Mesenchymal stem cell (in vitro differentiated cells and primary cell): ENCODE results near the gene ANKS6.

Experiments used
- DNase-seq: peaks from one replicate; pipeline ENCODE4 v3.0.0-alpha.2; 2013
- H2AFZ ChIP-seq: one replicate; pipeline ENCODE4 v1.6.1; 2013; ENCODE audit warnings: low read depth, mild to moderate bottlenecking, control low read depth, inconsistent platforms, low read length, moderate library complexity
- H2AK5ac ChIP-seq: 2 replicates; pipeline ENCODE4 v1.6.1; 2013; ENCODE audit warnings: low read length, moderate library complexity, mild to moderate bottlenecking, inconsistent platforms; ENCODE audit not compliant: severe bottlenecking
- H2BK120ac ChIP-seq: one replicate; pipeline ENCODE4 v1.6.1; 2013; ENCODE audit warnings: low read depth, mild to moderate bottlenecking, inconsistent platforms, low read length, moderate library complexity
- H2BK12ac ChIP-seq, 2 experiments: one replicate each; pipeline ENCODE4 v1.6.1; 2013; ENCODE audit warnings: inconsistent platforms in 2 of 2, low read length in 2 of 2, mild to moderate bottlenecking in 2 of 2, moderate library complexity in 2 of 2, control low read depth in 1 of 2
- H2BK15ac ChIP-seq: one replicate; pipeline ENCODE4 v1.6.1; 2013; ENCODE audit warnings: mild to moderate bottlenecking, low read depth, inconsistent platforms; ENCODE audit not compliant: poor library complexity, severe bottlenecking
- H2BK5ac ChIP-seq: 2 replicates; pipeline ENCODE4 v1.6.1; 2013; ENCODE audit warnings: low read depth, mild to moderate bottlenecking, low read length, control low read depth, inconsistent platforms; ENCODE audit not compliant: poor library complexity, severe bottlenecking
- H3K14ac ChIP-seq, 2 experiments: one replicate each; pipeline ENCODE4 v1.6.1; 2013; ENCODE audit warnings: inconsistent platforms in 2 of 2, low read length in 2 of 2, control low read depth in 1 of 2, mild to moderate bottlenecking in 1 of 2, moderate library complexity in 1 of 2
- H3K18ac ChIP-seq, 2 experiments: one replicate each; pipeline ENCODE4 v1.6.1; 2013; ENCODE audit warnings: inconsistent platforms in 2 of 2, low read length in 2 of 2, control low read depth in 1 of 2, low read depth in 1 of 2, mild to moderate bottlenecking in 1 of 2
- H3K23ac ChIP-seq, 2 experiments: one replicate each; pipeline ENCODE4 v1.6.1; 2013; ENCODE audit warnings: inconsistent platforms in 2 of 2, low read length in 2 of 2, mild to moderate bottlenecking in 2 of 2, moderate library complexity in 2 of 2, control low read depth in 1 of 2
- H3K27ac ChIP-seq: 2 replicates; pipeline ENCODE4 v1.5.1; 2013; ENCODE audit warnings: mild to moderate bottlenecking, moderate library complexity, low read length, control low read depth, inconsistent platforms; ENCODE audit not compliant: poor library complexity, severe bottlenecking
- H3K27me3 ChIP-seq, 2 experiments: 2 replicates each; pipeline versions ENCODE4 v1.6.1 to v1.7.0; 2013; ENCODE audit warnings: low read length in 2 of 2, mild to moderate bottlenecking in 2 of 2, moderate library complexity in 2 of 2, control low read depth in 1 of 2, inconsistent platforms in 1 of 2; ENCODE audit not compliant: control insufficient read depth in 1 of 2, insufficient read depth in 1 of 2
- H3K36me3 ChIP-seq, 2 experiments: 2 replicates each; pipeline versions ENCODE4 v1.6.1 to v1.7.0; 2013; ENCODE audit warnings: low read length in 2 of 2, control low read depth in 1 of 2, inconsistent platforms in 1 of 2, low read depth in 1 of 2, mild to moderate bottlenecking in 1 of 2; ENCODE audit not compliant: insufficient read depth in 2 of 2, control insufficient read depth in 1 of 2
- H3K4ac ChIP-seq, 2 experiments: one replicate each; pipeline ENCODE4 v1.6.1; 2013; ENCODE audit warnings: inconsistent platforms in 2 of 2, low read length in 2 of 2, mild to moderate bottlenecking in 2 of 2, moderate library complexity in 2 of 2, control low read depth in 1 of 2, low read depth in 1 of 2
- H3K4me1 ChIP-seq: 2 replicates; pipeline ENCODE4 v1.6.1; 2013; ENCODE audit warnings: low read depth, low read length, control low read depth; ENCODE audit not compliant: control insufficient read depth, insufficient read depth
- H3K4me2 ChIP-seq: 2 replicates; pipeline ENCODE4 v1.6.1; 2013; ENCODE audit warnings: low read length, mild to moderate bottlenecking, inconsistent platforms; ENCODE audit not compliant: poor library complexity, severe bottlenecking
- H3K4me3 ChIP-seq, 2 experiments: 2 replicates each; pipeline versions ENCODE4 v1.5.1 to v1.7.0; 2013; ENCODE audit warnings: low read length in 2 of 2, mild to moderate bottlenecking in 2 of 2, control low read depth in 1 of 2, low read depth in 1 of 2; ENCODE audit not compliant: insufficient read depth in 1 of 2
- H3K79me1 ChIP-seq: replicated peaks from 2 replicates; pipeline ENCODE4 v1.6.1; 2013; ENCODE audit warnings: mild to moderate bottlenecking, control low read depth, low read length, inconsistent platforms; ENCODE audit not compliant: poor library complexity, severe bottlenecking
- H3K9ac ChIP-seq: 2 replicates; pipeline ENCODE4 v1.7.0; 2013; ENCODE audit warnings: mild to moderate bottlenecking, low read length, moderate library complexity
- H3K9me3 ChIP-seq: 2 replicates; pipeline ENCODE4 v1.7.0; 2013; ENCODE audit warnings: mild to moderate bottlenecking, low read length; ENCODE audit not compliant: control insufficient read depth
- H4K8ac ChIP-seq: one replicate; pipeline ENCODE4 v1.6.1; 2013; ENCODE audit warnings: inconsistent platforms, mild to moderate bottlenecking, low read length, moderate library complexity
- H4K91ac ChIP-seq: one replicate; pipeline ENCODE4 v1.6.1; 2013; ENCODE audit warnings: mild to moderate bottlenecking, low read length, inconsistent platforms
- WGBS: methylation state at CpG from one replicate; pipeline ENCODE4 v1.1.7; 2013; ENCODE audit warnings: mixed read lengths; 5-methylcytosine and 5-hydroxymethylcytosine counted together

The ANKS6 gene

DNA sequence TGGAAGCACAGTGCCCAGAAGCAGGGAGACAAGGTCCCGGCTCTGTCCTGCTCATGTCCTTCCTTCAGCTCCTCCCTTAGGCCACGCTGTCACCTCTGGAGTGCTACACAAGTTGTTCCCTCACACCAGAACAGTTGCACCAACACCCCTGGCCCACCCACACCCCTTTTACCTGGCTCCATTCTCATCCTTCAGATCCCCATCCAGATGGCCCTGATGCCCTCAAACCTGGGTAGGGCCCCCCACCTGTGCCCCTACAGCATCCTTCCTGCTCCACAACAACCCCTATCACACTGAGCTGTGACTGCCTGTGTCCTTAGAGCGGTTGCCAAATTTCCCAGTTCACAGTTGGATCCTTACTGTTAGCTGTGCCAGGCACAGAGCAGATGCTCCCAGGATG is 29.2 kb downstream of the ANKS6 start:
- Histone ChIP-seq H3K18ac (no peak overlapping the region), H2AK5ac (no peak overlapping the region), H2BK15ac (no peak overlapping the region), H2BK5ac (no peak overlapping the region), H2BK120ac (no peak overlapping the region), H3K9ac (no peak overlapping the region), H4K91ac (no peak overlapping the region), H4K8ac (no peak overlapping the region), H3K4ac (no peak overlapping the region), H2AFZ (no peak overlapping the region), H3K14ac (no peak overlapping the region), H3K27me3 (no peaks in the 10 kb centered on the region), H3K4me1 (no peaks in the 10 kb centered on the region), H3K36me3 (peaks cover 38 to 88% of the 10 kb centered on the region in 2 experiments), H3K4me2 (no peak overlapping the region), H3K9me3 (peaks cover 11% of the 10 kb centered on the region), H3K79me1 (no peaks in the 10 kb centered on the region), H3K23ac (no peak overlapping the region), H3K4me3 (no peak overlapping the region), H3K27ac (no peak overlapping the region), H2BK12ac (no peak overlapping the region)
- no peak for DNase-seq
- WGBS: 93% methylated on average over 3 of the region's 3 CpGs

DNA sequence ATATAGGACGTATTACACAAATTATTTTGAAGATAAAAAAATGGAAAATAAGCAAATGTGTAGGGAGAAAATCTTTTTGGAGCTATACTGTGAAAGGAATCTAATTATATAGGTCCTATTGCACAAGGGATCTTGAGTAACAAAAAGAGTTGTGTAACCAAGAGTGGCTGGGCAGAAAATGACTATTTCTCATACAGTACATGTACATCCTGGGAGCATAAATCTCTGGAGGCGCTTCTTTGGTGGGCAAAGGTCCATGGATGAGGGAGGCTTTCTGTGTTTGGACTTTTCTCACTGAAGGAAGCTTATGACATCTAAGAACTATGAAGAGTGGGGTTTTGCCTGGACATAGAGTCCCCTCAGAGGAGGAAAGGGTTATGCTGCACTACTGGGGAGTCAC is 29.8 kb downstream of the ANKS6 start:
- Histone ChIP-seq H3K4ac (no peak overlapping the region), H2AFZ (no peak overlapping the region), H3K9ac (no peak overlapping the region), H3K18ac (no peak overlapping the region), H2AK5ac (no peak overlapping the region), H3K4me2 (no peak overlapping the region), H3K79me1 (no peaks in the 10 kb centered on the region), H3K14ac (no peak overlapping the region), H2BK12ac (no peak overlapping the region), H3K4me1 (no peaks in the 10 kb centered on the region), H3K9me3 (peaks cover 11% of the 10 kb centered on the region), H4K91ac (no peak overlapping the region), H3K27me3 (no peaks in the 10 kb centered on the region), H4K8ac (no peak overlapping the region), H3K36me3 (peaks cover 32 to 84% of the 10 kb centered on the region in 2 experiments), H3K23ac (no peak overlapping the region), H2BK15ac (no peak overlapping the region), H3K4me3 (no peak overlapping the region), H2BK120ac (no peak overlapping the region), H3K27ac (no peak overlapping the region), H2BK5ac (no peak overlapping the region)
- DNase-seq: peak; percentile 8
- WGBS: 92% methylated on average over 2 of the region's 2 CpGs

DNA sequence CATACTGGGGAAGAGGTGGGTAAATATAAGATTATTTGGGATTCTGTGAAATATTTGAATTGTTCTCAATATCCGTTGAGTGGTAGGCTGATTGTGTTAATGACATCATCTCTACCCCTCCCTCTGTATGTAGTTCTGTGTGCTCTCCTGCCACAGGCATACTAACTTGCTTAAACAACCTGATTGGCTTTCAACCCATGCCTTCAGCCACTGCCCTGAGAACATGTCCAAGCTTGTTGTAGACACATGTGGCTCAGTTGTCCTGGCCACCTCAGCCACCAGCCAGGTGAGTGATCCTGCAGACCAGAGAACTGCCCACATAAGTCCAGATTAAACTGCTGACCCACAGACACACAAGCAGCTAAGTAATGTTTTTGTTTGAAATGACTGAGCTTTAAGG is 31.1 kb downstream of the ANKS6 start:
- Histone ChIP-seq H2BK120ac (no peak overlapping the region), H3K18ac (no peak overlapping the region), H2AFZ (no peak overlapping the region), H3K23ac (no peak overlapping the region), H3K9ac (no peak overlapping the region), H2BK15ac (no peak overlapping the region), H3K27me3 (no peaks in the 10 kb centered on the region), H3K4ac (no peak overlapping the region), H4K91ac (no peak overlapping the region), H3K14ac (no peak overlapping the region), H3K9me3 (peaks cover 11% of the 10 kb centered on the region), H4K8ac (no peak overlapping the region), H2BK12ac (no peak overlapping the region), H3K27ac (no peak overlapping the region), H3K36me3 (peaks cover 22 to 84% of the 10 kb centered on the region in 2 experiments), H3K4me1 (no peaks in the 10 kb centered on the region), H3K4me2 (no peak overlapping the region), H2BK5ac (no peak overlapping the region), H3K79me1 (no peaks in the 10 kb centered on the region), H2AK5ac (no peak overlapping the region), H3K4me3 (no peak overlapping the region)
- WGBS: 100% methylated on average over 1 of the region's 1 CpG
- DNase-seq: no peak

DNA sequence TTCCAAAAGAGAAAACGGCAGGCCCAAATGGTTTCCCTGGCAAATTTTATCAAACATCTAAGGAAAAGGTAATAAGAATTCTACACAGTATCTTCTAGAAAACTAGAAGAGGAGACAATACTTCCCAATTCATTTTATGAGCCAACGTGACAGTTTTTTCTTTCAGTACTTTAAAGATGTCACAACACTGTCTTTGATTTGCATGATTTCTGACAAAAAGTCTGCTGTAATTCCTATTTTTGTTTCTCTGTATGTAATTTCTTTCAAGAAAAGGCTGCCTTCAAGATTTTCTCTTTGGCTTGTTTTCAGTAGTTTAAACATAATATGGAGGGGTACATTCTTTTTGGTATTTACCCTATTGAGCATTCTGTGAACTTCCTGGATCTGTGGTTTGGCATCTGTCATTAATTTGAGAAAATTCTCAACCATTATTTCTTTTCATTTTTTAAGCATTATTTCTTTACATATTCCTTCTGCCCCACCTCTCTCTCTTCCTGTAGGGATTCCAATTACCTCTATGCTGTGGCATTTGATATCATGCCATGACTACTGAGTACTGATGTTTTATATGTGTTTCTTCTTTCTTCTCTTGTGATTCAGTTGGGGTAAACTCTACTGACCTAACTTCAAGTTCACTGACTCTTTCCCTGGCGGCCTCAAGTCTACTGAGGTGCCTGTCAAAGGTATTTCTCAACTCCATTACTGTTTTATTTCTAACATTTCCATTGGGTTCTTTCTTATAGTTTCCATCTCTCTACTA is 32.2 kb downstream of the ANKS6 start:
- Histone ChIP-seq H3K27me3 (no peaks in the 10 kb centered on the region), H3K4ac (no peak overlapping the region), H4K8ac (no peak overlapping the region), H3K9ac (no peak overlapping the region), H2BK5ac (no peak overlapping the region), H3K79me1 (no peaks in the 10 kb centered on the region), H2AK5ac (no peak overlapping the region), H2BK12ac (no peak overlapping the region), H2BK15ac (no peak overlapping the region), H2AFZ (no peak overlapping the region), H3K14ac (no peak overlapping the region), H3K36me3 (peaks cover 22 to 84% of the 10 kb centered on the region in 2 experiments), H3K4me3 (no peak overlapping the region), H3K27ac (no peak overlapping the region), H3K4me2 (no peak overlapping the region), H3K23ac (no peak overlapping the region), H2BK120ac (no peak overlapping the region), H3K4me1 (no peaks in the 10 kb centered on the region), H3K9me3 (peaks cover 14% of the 10 kb centered on the region), H3K18ac (no peak overlapping the region), H4K91ac (no peak overlapping the region)
- WGBS: 94% methylated on average over 3 of the region's 3 CpGs
- no peak for DNase-seq
